Lower leg skin (tissue), 4 donors: ENCODE measurements around the gene KRT84. TPM values are rescaled to one million over a fixed set of nuclear protein-coding genes. Genes with fewer than 3 reads are reported as not detected.
"Not testable (repeated sequence)": the region's sequence is repeated elsewhere in the genome, so short reads cannot be mapped to it uniquely, and the experiment has no call there.

Experiments
- DNase-seq, 2 donors: peaks; one replicate each; pipeline ENCODE4 v3.0.0-alpha.2; 2019; ENCODE audit warnings: low spot score in 2 of 2
- H3K4me3 ChIP-seq: fragments of 200-600 bp; sonication (generic); 2 replicates; pipeline ENCODE4 v1.5.1; 2017; ENCODE audit warnings: mild to moderate bottlenecking, low read depth; ENCODE audit not compliant: poor library complexity, severe bottlenecking
- CTCF ChIP-seq, 3 donors: fragments of 450-650 bp; IDR thresholded peaks; one replicate each; pipeline ENCODE4 v1.5.1; 2016; ENCODE audit warnings: antibody characterized with exemption in 3 of 3, mild to moderate bottlenecking in 3 of 3, moderate library complexity in 2 of 3
- POLR2A ChIP-seq, 2 donors: fragments of 450-650 bp; IDR thresholded peaks; one replicate each; pipeline ENCODE4 v1.6.1; 2016 to 2017; ENCODE audit warnings: antibody characterized with exemption in 2 of 2, mild to moderate bottlenecking in 1 of 2, moderate library complexity in 1 of 2
- WGBS, 2 donors: methylation state at CpG; one replicate each; pipeline ENCODE4 v1.1.5; 2018; 5-methylcytosine and 5-hydroxymethylcytosine counted together
- intact Hi-C: fragments of 100-400 bp; cut with DNase I; formaldehyde crosslinking; loops from one replicate; pipeline ENCODE4 v1.15.0; 2023; ENCODE audit warnings: low total_unique reads
- total RNA-seq, 4 donors: library from RNA; depleted of rRNA; stranded (reverse); fragments of >200 nt; gene quantifications; one replicate each; pipeline ENCODE4 v1.1.0, GENCODE V29; 2016

Gene KRT84
- total RNA-seq, 4 donors from 2014 or later: 0.46 to 0.75 TPM; not detected in 2

GRCh38 chr12:52411815-52412214 lies 26.4 kb upstream of the KRT84 start:
- intact Hi-C loops: no loop called here
- TF ChIP-seq CTCF (IDR thresholded peaks at IDR 0.05) (no peak), POLR2A (IDR thresholded peaks at IDR 0.05) (no peak)
- DNase-seq: no peak
- 75 to 78% methylated on average over 9 of the region's 10 CpGs for WGBS, 2 donors
- H3K4me3 ChIP-seq: no peak overlapping the region

- intact Hi-C loops, H3K4me3 ChIP-seq, DNase-seq: not testable (repeated sequence)
- WGBS, 2 donors: 86 to 100% methylated on average over 1 of the region's 1 CpG
Measured at GRCh38 chr12:52410589-52411248, 25.3 kb upstream of the KRT84 start.

GRCh38 chr12:52407918-52408317 lies 22.5 kb upstream of the KRT84 start:
- 84 to 96% methylated on average over 5 of the region's 5 CpGs for WGBS, 2 donors
- DNase-seq: no peak
- no peak overlapping the region for H3K4me3 ChIP-seq
- intact Hi-C loops: no loop called here
- TF ChIP-seq POLR2A (IDR thresholded peaks at IDR 0.05) (no peak), CTCF (IDR thresholded peaks at IDR 0.05) (no peak)

GRCh38 chr12:52405922-52406385 lies 20.5 kb upstream of the KRT84 start, which contains the start of gene KRT82:
TSS of gene KRT82 (minus strand) at chr12:52406335. CDS start at chr12:52406277, 58 bp downstream.
- no peak for TF ChIP-seq POLR2A (IDR thresholded peaks at IDR 0.05)
- no peak for TF ChIP-seq CTCF (IDR thresholded peaks at IDR 0.05)
- 90 to 93% methylated on average over 13 of the region's 14 CpGs for WGBS, 2 donors
- no peak for DNase-seq
- H3K4me3 ChIP-seq: no peak within 1 kb of the TSS
- intact Hi-C loops: no loop called here

GRCh38 chr12:52404951-52405350 lies 19.5 kb upstream of the KRT84 start:
- WGBS, 2 donors: 87 to 88% methylated on average over 3 of the region's 3 CpGs
- DNase-seq: no peak
- no peak overlapping the region for H3K4me3 ChIP-seq
- TF ChIP-seq POLR2A (IDR thresholded peaks at IDR 0.05): no peak
- no peak for TF ChIP-seq CTCF (IDR thresholded peaks at IDR 0.05)
- intact Hi-C loops: no loop called here

- DNase-seq: no peak
- WGBS, 2 donors: 90 to 91% methylated on average over 5 to 9 of the region's 9 CpGs
- TF ChIP-seq CTCF (IDR thresholded peaks at IDR 0.05): no peak
- no peak overlapping the region for H3K4me3 ChIP-seq
- intact Hi-C loops: no loop called here
Measured at GRCh38 chr12:52403561-52403960, 18.1 kb upstream of the KRT84 start.
